H1 (cell line): ENCODE data around the gene IGBP1. TPM values are rescaled to one million over a fixed set of nuclear protein-coding genes. Genes with fewer than 3 reads are reported as not detected.

ENCODE experiments used
- CTCF ChIA-PET: fragments of 300-600 bp; sonication (Branson Sonifier 250); formaldehyde crosslinking; loops from one replicate; lab custom pipeline; 2021; ENCODE audit not compliant: partially characterized antibody; lab: Charles Lee
- POLR2A ChIA-PET: fragments of 300-600 bp; sonication (Branson Sonifier 250); formaldehyde crosslinking; loops from one replicate; lab custom pipeline; 2021; ENCODE audit warnings: inconsistent platforms; ENCODE audit not compliant: partially characterized antibody; lab: Charles Lee
- DNase-seq, 2 experiments: peaks; one replicate each; pipeline versions ENCODE4 v3.0.0 to v3.0.0-alpha.2; 2010 to 2022; ENCODE audit warnings: low spot score in 2 of 2, low read depth in 1 of 2, mixed read lengths in 1 of 2
- FAIRE-seq: peaks from 2 replicates; lab custom pipeline; 2011; peaks lifted over from hg19 to GRCh38; lab: Jason Lieb, UNC
- H2AFZ ChIP-seq: 2 replicates; pipeline ENCODE4 v1.8.1; 2012; ENCODE audit warnings: low read length, inconsistent platforms
- H2AK5ac ChIP-seq: 2 replicates; pipeline ENCODE4 v1.6.1; 2013; ENCODE audit warnings: low read depth, low read length
- H2BK120ac ChIP-seq: replicated peaks from 2 replicates; pipeline ENCODE3; 2013; ENCODE audit warnings: low read depth, low read length, inconsistent platforms
- H2BK12ac ChIP-seq: 2 replicates; pipeline ENCODE4 v1.6.1; 2013; ENCODE audit warnings: low read depth, low read length
- H2BK15ac ChIP-seq: 2 replicates; pipeline ENCODE4 v1.6.1; 2013; ENCODE audit warnings: low read length
- H2BK20ac ChIP-seq: 2 replicates; pipeline ENCODE4 v1.6.1; 2013; ENCODE audit warnings: low read length
- H2BK5ac ChIP-seq: 2 replicates; pipeline ENCODE4 v1.6.1; 2013; ENCODE audit warnings: low read depth, low read length
- H3K14ac ChIP-seq: 2 replicates; pipeline ENCODE4 v1.6.1; 2013; ENCODE audit warnings: inconsistent platforms; ENCODE audit not compliant: insufficient read length
- H3K18ac ChIP-seq: 2 replicates; pipeline ENCODE4 v1.6.1; 2013; ENCODE audit warnings: low read length; ENCODE audit errors: extremely low read depth
- H3K23ac ChIP-seq: 2 replicates; pipeline ENCODE4 v1.6.1; 2013; ENCODE audit warnings: inconsistent platforms; ENCODE audit not compliant: insufficient read length
- H3K23me2 ChIP-seq: 2 replicates; pipeline ENCODE4 v1.6.1; 2013; ENCODE audit warnings: low read depth, low read length
- H3K27ac ChIP-seq: 2 replicates; pipeline ENCODE4 v1.6.1; 2011; ENCODE audit warnings: low read depth, low read length, inconsistent platforms
- H3K27me3 ChIP-seq, 4 experiments: replicated peaks in 1 of 4; 1 replicate in 1 of 4; 2 replicates in 3 of 4; pipeline versions ENCODE4 v1.6.1 to v1.8.1; 2011 to 2013; ENCODE audit warnings: low read length in 3 of 4, mild to moderate bottlenecking in 3 of 4, inconsistent platforms in 2 of 4, mixed read lengths in 2 of 4, moderate library complexity in 1 of 4; ENCODE audit not compliant: control insufficient read depth in 3 of 4, insufficient read depth in 3 of 4; ENCODE audit errors: extremely low read depth in 1 of 4
- H3K36me3 ChIP-seq, 4 experiments: 2 replicates each; pipeline versions ENCODE4 v1.6.1 to v1.8.1; 2011 to 2013; ENCODE audit warnings: mild to moderate bottlenecking in 4 of 4, low read length in 3 of 4, moderate library complexity in 2 of 4, control low read depth in 1 of 4, inconsistent platforms in 1 of 4; ENCODE audit not compliant: insufficient read depth in 4 of 4, control insufficient read depth in 2 of 4
- H3K4ac ChIP-seq: replicated peaks from 2 replicates; pipeline ENCODE3; 2013; ENCODE audit warnings: low read length, low read depth, mixed read lengths, inconsistent platforms; ENCODE audit not compliant: insufficient read length
- H3K4me1 ChIP-seq, 4 experiments: replicated peaks in 1 of 4; 1 replicate in 1 of 4; 2 replicates in 3 of 4; pipeline versions ENCODE4 v1.6.1 to v1.8.1; 2011 to 2013; ENCODE audit warnings: low read length in 3 of 4, inconsistent platforms in 2 of 4, mixed read lengths in 1 of 4; ENCODE audit not compliant: insufficient read depth in 4 of 4, control insufficient read depth in 3 of 4
- H3K4me2 ChIP-seq, 2 experiments: 2 replicates each; pipeline versions ENCODE4 v1.6.1 to v1.8.1; 2011 to 2013; ENCODE audit warnings: low read depth in 2 of 2, low read length in 2 of 2, control low read depth in 1 of 2, inconsistent platforms in 1 of 2, mild to moderate bottlenecking in 1 of 2; ENCODE audit not compliant: insufficient read depth in 1 of 2
- H3K4me3 ChIP-seq, 4 experiments: fragments of 200-600, 300-600 bp in 1 of 4; sonication (generic), shearing (Covaris generic), sonication (Bioruptor Twin) in 1 of 4; 2 replicates each; pipeline versions ENCODE4 v1.5.1 to v1.8.1; 2011 to 2016; ENCODE audit warnings: low read length in 4 of 4, low read depth in 3 of 4, control low read depth in 2 of 4, inconsistent platforms in 2 of 4, mild to moderate bottlenecking in 2 of 4, mixed read lengths in 1 of 4, moderate library complexity in 1 of 4; ENCODE audit not compliant: insufficient read depth in 2 of 4; ENCODE audit errors: extremely low read depth in 1 of 4
- H3K56ac ChIP-seq: replicated peaks from 2 replicates; pipeline ENCODE3; 2013; ENCODE audit warnings: low read depth, mild to moderate bottlenecking, mixed read lengths, low read length, inconsistent platforms; ENCODE audit not compliant: insufficient read length
- H3K79me1 ChIP-seq: 2 replicates; pipeline ENCODE4 v1.6.1; 2013; ENCODE audit warnings: low read depth, low read length, control low read depth
- H3K79me2 ChIP-seq, 2 experiments: 2 replicates each; pipeline versions ENCODE4 v1.6.1 to v1.8.1; 2012 to 2013; ENCODE audit warnings: low read length in 2 of 2, mild to moderate bottlenecking in 2 of 2, inconsistent platforms in 1 of 2; ENCODE audit not compliant: insufficient read depth in 2 of 2, control insufficient read depth in 1 of 2
- H3K9ac ChIP-seq, 4 experiments: replicated peaks in 1 of 4; 1 replicate in 1 of 4; 2 replicates in 3 of 4; pipeline versions ENCODE4 v1.6.1 to v1.8.1; 2011 to 2013; ENCODE audit warnings: low read depth in 3 of 4, low read length in 3 of 4, control low read depth in 2 of 4, mild to moderate bottlenecking in 2 of 4, moderate library complexity in 2 of 4, inconsistent platforms in 1 of 4; ENCODE audit errors: extremely low read depth in 1 of 4
- H3K9me3 ChIP-seq, 2 experiments: 2 replicates each; pipeline versions ENCODE4 v1.6.1 to v1.8.1; 2012 to 2013; ENCODE audit warnings: mild to moderate bottlenecking in 2 of 2, moderate library complexity in 2 of 2, control low read depth in 1 of 2, inconsistent platforms in 1 of 2, low read depth in 1 of 2, low read length in 1 of 2, mixed read lengths in 1 of 2; ENCODE audit not compliant: insufficient read depth in 2 of 2
- H4K20me1 ChIP-seq, 2 experiments: replicated peaks in 1 of 2; 2 replicates each; pipeline versions ENCODE3 to v1.8.1; 2011 to 2013; ENCODE audit warnings: inconsistent platforms in 2 of 2, low read length in 2 of 2, mild to moderate bottlenecking in 1 of 2; ENCODE audit not compliant: insufficient read depth in 2 of 2, control insufficient read depth in 1 of 2
- H4K5ac ChIP-seq: 2 replicates; pipeline ENCODE4 v1.6.1; 2013; ENCODE audit warnings: low read length, low read depth, mixed read lengths, inconsistent platforms; ENCODE audit not compliant: insufficient read length
- H4K8ac ChIP-seq: 2 replicates; pipeline ENCODE4 v1.8.0; 2013; ENCODE audit warnings: mild to moderate bottlenecking, moderate library complexity, low read length, inconsistent platforms; ENCODE audit not compliant: insufficient read depth; ENCODE audit errors: extremely low read depth
- H4K91ac ChIP-seq: replicated peaks from 2 replicates; pipeline ENCODE3; 2013; ENCODE audit warnings: low read length, mixed read lengths, inconsistent platforms; ENCODE audit not compliant: insufficient read length
- BRCA1 ChIP-seq: IDR thresholded peaks from 2 replicates; pipeline ENCODE4 v1.6.1; 2012; ENCODE audit warnings: low read depth, low read length, improper control_type of control experiment
- EGR1 ChIP-seq: IDR thresholded peaks from 2 replicates; pipeline ENCODE4 v1.6.1; 2011; ENCODE audit warnings: low read depth, low read length, borderline replicate concordance
- HDAC6 ChIP-seq: IDR thresholded peaks from one replicate; pipeline ENCODE4 v1.7.1; 2012; ENCODE audit warnings: low read depth, mild to moderate bottlenecking, inconsistent platforms, low read length, moderate library complexity
- JUN ChIP-seq: IDR thresholded peaks from 2 replicates; pipeline ENCODE4 v1.6.1; 2011; ENCODE audit warnings: low read depth, mild to moderate bottlenecking, improper control_type of control experiment, low read length
- KDM4A ChIP-seq: IDR thresholded peaks from one replicate; pipeline ENCODE4 v1.7.1; 2012; ENCODE audit warnings: low read depth, mild to moderate bottlenecking, moderate library complexity, low read length, inconsistent platforms; ENCODE audit not compliant: severe bottlenecking
- POLR2A ChIP-seq, 2 experiments: IDR thresholded peaks; 1 replicate in 1 of 2; 2 replicates in 1 of 2; pipeline ENCODE4 v1.6.1; 2011; ENCODE audit warnings: low read depth in 2 of 2, low read length in 2 of 2, mild to moderate bottlenecking in 2 of 2; ENCODE audit errors: control extremely low read depth in 1 of 2
- RAD21 ChIP-seq, 2 experiments: IDR thresholded peaks in 1 of 2; conservative IDR thresholded peaks in 1 of 2; 2 replicates each; pipeline ENCODE4 v1.6.1; 2011; ENCODE audit warnings: low read depth in 2 of 2, low read length in 2 of 2, improper control_type of control experiment in 1 of 2, inconsistent platforms in 1 of 2, mild to moderate bottlenecking in 1 of 2, moderate library complexity in 1 of 2
- SIRT6 ChIP-seq: IDR thresholded peaks from one replicate; pipeline ENCODE4 v1.7.1; 2012; ENCODE audit warnings: low read length, inconsistent platforms
- TAF1 ChIP-seq: IDR thresholded peaks from 2 replicates; pipeline ENCODE4 v1.6.1; 2011; ENCODE audit warnings: mild to moderate bottlenecking, low read depth, low read length
- TCF12 ChIP-seq: IDR thresholded peaks from 2 replicates; pipeline ENCODE4 v1.6.1; 2011; ENCODE audit warnings: low read depth, mild to moderate bottlenecking, low read length
- WGBS, 2 experiments: shearing (Covaris generic) in 1 of 2; methylation state at CpG; one replicate each; pipeline versions ENCODE4 v1.1.6 to v1.1.7; 2013 to 2015; ENCODE audit warnings: low lambda C conversion rate in 2 of 2, mixed read lengths in 2 of 2, inconsistent platforms in 1 of 2, low coverage in 1 of 2, missing lambda C conversion rate in 1 of 2; ENCODE audit not compliant: insufficient replicate concordance in 2 of 2, insufficient coverage in 1 of 2, insufficient read length in 1 of 2; ENCODE audit errors: extremely low coverage in 1 of 2, missing lambda C conversion rate in 1 of 2; 5-methylcytosine and 5-hydroxymethylcytosine counted together
- polyA plus RNA-seq, 7 experiments: library from polyadenylated mRNA; depleted of rRNA in 3 of 7; stranded (reverse) in 5 of 7; unstranded in 2 of 7; fragments of >200 nt in 5 of 7; fragments of 200-250 nt in 2 of 7; gene quantifications; 1 replicate in 5 of 7; 2 replicates in 1 of 7; 4 replicates in 1 of 7; pipeline versions ENCODE4 v1.2.1 to v1.2.3, GENCODE V29; 2011 to 2013; ENCODE audit warnings: missing spikeins in 2 of 7, mixed read lengths in 2 of 7
- total RNA-seq: library from RNA; stranded (reverse); fragmentation: NEBNext Ultra II Directional; extraction: Animal tissue kit (Norgen Biotek cat#: 25700); gene quantifications from 2 replicates; pipeline ENCODE4 v1.2.1, GENCODE V29; 2021
- TF ChIP-seq, protein P1 (sequence below): IDR thresholded peaks from 2 replicates; pipeline ENCODE4 v1.6.1; 2011; ENCODE audit warnings: low read length, improper control_type of control experiment

The IGBP1 gene
- total and polyA plus RNA-seq, 2 of the 8 experiments (the other 6 are each of a cell fraction or from before 2014, with no cell fraction given) = 41.3 to 45.4 TPM

GRCh38 chrX:70171624-70172023, 38.4 kb downstream of the IGBP1 start:
- H3K79me1 ChIP-seq = no peaks in the 10 kb centered on the region
- H2AFZ ChIP-seq = no peak overlapping the region
- H3K4me2 ChIP-seq = peak overlapping the region; percentile 15 to 28; a peak in 3 of 4 replicates
- no peak overlapping the region for H2BK12ac ChIP-seq
- peak overlapping the region; percentile 55 for H4K91ac ChIP-seq
- no peak overlapping the region for H2BK15ac ChIP-seq
- H4K8ac ChIP-seq = no peak overlapping the region
- H2BK5ac ChIP-seq = peak overlapping the region; percentile 82; the same call in 1 of the 2 replicates
- no peaks in the 10 kb centered on the region; a peak in 1 of 8 replicates for H3K36me3 ChIP-seq
- no peak overlapping the region for H2BK20ac ChIP-seq
- 74% methylated on average over 2 of the region's 2 CpGs; no CpG with 5 or more reads in 1 of the 2 experiments for WGBS, 2 experiments
- H4K20me1 ChIP-seq = no peaks in the 10 kb centered on the region
- no peak for FAIRE-seq
- no peak overlapping the region for H2AK5ac ChIP-seq
- H3K4me1 ChIP-seq = peaks cover 1 to 18% (median 7%) of the 10 kb centered on the region in 4 experiments; a peak in 4 of 7 replicates
- no peak overlapping the region for H3K56ac ChIP-seq
- peak overlapping the region; percentile 15 for H2BK120ac ChIP-seq
- no peak overlapping the region for H3K18ac ChIP-seq
- no peak overlapping the region for H3K9ac ChIP-seq
- H3K23ac ChIP-seq = no peak overlapping the region
- H3K23me2 ChIP-seq = no peaks in the 10 kb centered on the region
- no peaks in the 10 kb centered on the region for H3K27me3 ChIP-seq
- DNase-seq = no peak
- ChIA-PET POLR2A (interaction anchor here (1.7 kb wide), 1 partner anchor 20 kb away, joined by 5 read pairs; no protein-coding TSS in a partner anchor), CTCF (no interaction called here)
- no peak overlapping the region for H3K4me3 ChIP-seq
- no peak overlapping the region for H3K4ac ChIP-seq
- no peak overlapping the region for H4K5ac ChIP-seq
- H3K14ac ChIP-seq = no peak overlapping the region
- no peak overlapping the region for H3K27ac ChIP-seq
- no peaks in the 10 kb centered on the region for H3K9me3 ChIP-seq
- no peaks in the 10 kb centered on the region for H3K79me2 ChIP-seq
- no peak for TF ChIP-seq POLR2A (IDR thresholded peaks at IDR 0.05; ENCODE audit: control extremely low read depth in 1 of 2, low read depth in 2 of 2, low read length in 2 of 2)
- no peak for TF ChIP-seq HDAC6
- TF ChIP-seq, protein P1, sequence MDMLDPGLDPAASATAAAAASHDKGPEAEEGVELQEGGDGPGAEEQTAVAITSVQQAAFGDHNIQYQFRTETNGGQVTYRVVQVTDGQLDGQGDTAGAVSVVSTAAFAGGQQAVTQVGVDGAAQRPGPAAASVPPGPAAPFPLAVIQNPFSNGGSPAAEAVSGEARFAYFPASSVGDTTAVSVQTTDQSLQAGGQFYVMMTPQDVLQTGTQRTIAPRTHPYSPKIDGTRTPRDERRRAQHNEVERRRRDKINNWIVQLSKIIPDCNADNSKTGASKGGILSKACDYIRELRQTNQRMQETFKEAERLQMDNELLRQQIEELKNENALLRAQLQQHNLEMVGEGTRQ = no peak
- TF ChIP-seq JUN = no peak
- TF ChIP-seq TCF12 = no peak
- TF ChIP-seq BRCA1 = no peak
- TF ChIP-seq EGR1 = no peak
- no peak for TF ChIP-seq TAF1
- no peak for TF ChIP-seq KDM4A
- TF ChIP-seq RAD21 (IDR thresholded peaks at IDR 0.05 in 1 of 2, conservative IDR thresholded peaks at IDR 0.05 in 1 of 2; ENCODE audit: low read depth in 2 of 2, low read length in 2 of 2) = no peak
- TF ChIP-seq SIRT6 = no peak
